ENCODE data around the gene IGSF3. TPM values are rescaled to one million over a fixed set of nuclear protein-coding genes. Genes with fewer than 3 reads are reported as not detected.
"Not testable (repeated sequence)": the region's sequence is repeated elsewhere in the genome, so short reads cannot be mapped to it uniquely, and the experiment has no call there.

IGSF3 gene
- total and polyA plus RNA-seq, 2 of the 8 experiments (the other 6 are each of a cell fraction or from before 2014, with no cell fraction given): 30.0 to 32.2 TPM

GRCh38 chr1:116624040-116624439, 43.5 kb downstream of the IGSF3 start (continued):
- no peak for TF ChIP-seq ATF3 (IDR thresholded peaks at IDR 0.05; ENCODE audit: insufficient read depth, low read depth, low read length)

- H3K14ac ChIP-seq (ENCODE audit: insufficient read length); POLR2A ChIA-PET (ENCODE audit: partially characterized antibody); H2AFZ ChIP-seq (ENCODE audit: low read length); H3K23ac ChIP-seq (ENCODE audit: insufficient read length); H2BK20ac ChIP-seq (ENCODE audit: low read length); H3K4me1 ChIP-seq (replicated peaks in 1 of 4; ENCODE audit: control insufficient read depth in 3 of 4, insufficient read depth in 4 of 4, low read length in 3 of 4); H2BK5ac ChIP-seq (ENCODE audit: low read depth, low read length); H4K8ac ChIP-seq (ENCODE audit: extremely low read depth, insufficient read depth, low read length); H4K91ac ChIP-seq (replicated peaks; ENCODE audit: insufficient read length, low read length); H3K9ac ChIP-seq (replicated peaks in 1 of 4; ENCODE audit: extremely low read depth in 1 of 4, low read depth in 3 of 4, low read length in 3 of 4); H3K18ac ChIP-seq (ENCODE audit: extremely low read depth, low read length); FAIRE-seq; H3K36me3 ChIP-seq (ENCODE audit: control insufficient read depth in 2 of 4, insufficient read depth in 4 of 4, low read length in 3 of 4); H3K27ac ChIP-seq (ENCODE audit: low read depth, low read length); CTCF ChIA-PET (ENCODE audit: partially characterized antibody); H2BK15ac ChIP-seq (ENCODE audit: low read length); H2AK5ac ChIP-seq (ENCODE audit: low read depth, low read length); H2BK12ac ChIP-seq (ENCODE audit: low read depth, low read length); H3K79me1 ChIP-seq (ENCODE audit: low read depth, low read length); H3K4me2 ChIP-seq (ENCODE audit: insufficient read depth in 1 of 2, low read depth in 2 of 2, low read length in 2 of 2); H3K56ac ChIP-seq (replicated peaks; ENCODE audit: insufficient read length, low read depth, low read length); H2BK120ac ChIP-seq (replicated peaks; ENCODE audit: low read depth, low read length); H3K27me3 ChIP-seq (replicated peaks in 1 of 4; ENCODE audit: control insufficient read depth in 3 of 4, extremely low read depth in 1 of 4, insufficient read depth in 3 of 4, low read length in 3 of 4); H3K4me3 ChIP-seq (ENCODE audit: extremely low read depth in 1 of 4, insufficient read depth in 2 of 4, low read depth in 3 of 4, low read length in 4 of 4); H3K4ac ChIP-seq (replicated peaks; ENCODE audit: insufficient read length, low read depth, low read length); DNase-seq (ENCODE audit: low read depth in 1 of 2, low spot score in 2 of 2); H3K23me2 ChIP-seq (ENCODE audit: low read depth, low read length); H3K9me3 ChIP-seq (ENCODE audit: insufficient read depth in 2 of 2, low read depth in 1 of 2, low read length in 1 of 2); H4K5ac ChIP-seq (ENCODE audit: insufficient read length, low read depth, low read length); H3K79me2 ChIP-seq (ENCODE audit: control insufficient read depth in 1 of 2, insufficient read depth in 2 of 2, low read length in 2 of 2); H4K20me1 ChIP-seq (replicated peaks in 1 of 2; ENCODE audit: control insufficient read depth in 1 of 2, insufficient read depth in 2 of 2, low read length in 2 of 2): not testable (repeated sequence)
- WGBS, 2 experiments (ENCODE audit: extremely low coverage in 1 of 2, insufficient coverage in 1 of 2, insufficient read length in 1 of 2, insufficient replicate concordance in 2 of 2, low coverage in 1 of 2, low lambda C conversion rate in 2 of 2, missing lambda C conversion rate in 1 of 2): 87% methylated on average over 2 of the region's 2 CpGs; no CpG with 5 or more reads in 1 of the 2 experiments
These were observed 45.0 kb downstream of the IGSF3 start for GRCh38 chr1:116622496-116622895.

Data from H1 (cell line).